HFFc6 (cell line): ENCODE data around the gene PER3. TPM values are rescaled to one million over a fixed set of nuclear protein-coding genes. Genes with fewer than 3 reads are reported as not detected.

Experiments
- DNase-seq: peaks from one replicate; pipeline ENCODE4 v3.0.0-alpha.2; 2018
- H3K27ac Mint-ChIP-seq: 2 replicates; pipeline ENCODE4 v1.8.0; 2020; ENCODE audit warnings: mild to moderate bottlenecking, mixed read lengths
- H3K27me3 Mint-ChIP-seq: 2 replicates; pipeline ENCODE4 v1.8.0; 2021; ENCODE audit warnings: mild to moderate bottlenecking, moderate library complexity, mixed read lengths; ENCODE audit not compliant: insufficient read depth
- H3K36me3 Mint-ChIP-seq: 2 replicates; pipeline ENCODE4 v1.8.0; 2021; ENCODE audit warnings: low read depth, mixed read lengths
- H3K4me1 Mint-ChIP-seq: 2 replicates; pipeline ENCODE4 v1.8.0; 2020; ENCODE audit warnings: low read depth, mixed read lengths
- H3K4me3 Mint-ChIP-seq: 2 replicates; pipeline ENCODE4 v1.8.0; 2020; ENCODE audit warnings: mild to moderate bottlenecking, moderate library complexity, mixed read lengths
- H3K9me3 Mint-ChIP-seq: 2 replicates; pipeline ENCODE4 v1.8.0; 2020; ENCODE audit warnings: mild to moderate bottlenecking, mixed read lengths
- total RNA-seq, 6 experiments: library from RNA; stranded (reverse); fragmentation: NEBNext Ultra II Directional; extraction: Animal tissue kit (Norgen Biotek cat#: 25700); gene quantifications; 2 replicates in 1 of 6; 3 replicates in 5 of 6; pipeline ENCODE4 v1.2.3, GENCODE V29; 2021
- TF ChIP-seq, protein P1 (sequence below): fragments of 200-600 bp; sonication (generic); IDR thresholded peaks from 2 replicates; pipeline ENCODE4 v1.5.0; 2021; ENCODE audit warnings: antibody characterized with exemption, mild to moderate bottlenecking

PER3 gene
- total RNA-seq, 6 experiments from 2014 or later, result 5.7 to 8.1 (median 7.7) TPM

DNA sequence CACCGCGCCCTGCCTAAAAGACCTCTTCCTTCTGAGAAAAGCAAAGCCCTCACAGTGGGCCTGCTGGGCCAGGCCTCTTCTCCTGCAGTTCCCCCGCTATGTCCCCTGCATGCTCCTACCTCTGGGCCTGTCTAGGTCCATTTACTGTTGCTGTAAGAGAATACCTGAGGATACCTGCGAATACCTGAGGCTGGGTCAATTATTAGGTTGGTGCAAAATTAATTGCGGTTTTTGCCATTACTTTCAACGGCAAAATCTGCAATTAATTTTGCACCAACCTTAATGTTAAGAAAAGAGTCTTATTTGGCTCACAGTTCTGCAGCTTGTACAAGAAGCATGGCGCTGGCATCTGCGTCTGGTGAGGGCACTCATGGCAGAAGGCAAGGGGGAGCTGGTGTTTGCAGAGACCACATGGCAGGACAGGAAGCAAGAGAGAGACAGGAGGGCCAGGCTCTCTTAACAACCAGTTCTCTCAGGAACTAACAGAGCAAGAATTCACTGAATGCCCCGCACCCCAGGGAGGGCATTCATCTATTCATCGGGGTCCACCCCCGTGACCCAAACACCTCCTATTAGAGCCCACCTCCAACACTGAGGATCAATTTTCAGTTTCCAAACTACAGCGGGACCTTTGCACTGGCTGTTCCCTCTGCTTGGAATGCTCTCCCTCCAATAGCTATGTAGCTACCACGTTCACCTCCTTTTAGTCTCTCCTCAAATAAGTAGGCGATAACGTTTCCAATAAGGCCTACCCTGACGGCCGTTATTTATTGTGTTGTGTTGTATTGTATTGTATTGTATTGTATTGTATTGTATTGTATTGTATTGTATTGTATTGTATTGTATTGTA lies 78.3 kb downstream of the PER3 start:
- H3K27me3 Mint-ChIP-seq, result peaks cover 20% of the 10 kb centered on the region
- H3K27ac Mint-ChIP-seq, result no peak overlapping the region
- TF ChIP-seq, protein P1, sequence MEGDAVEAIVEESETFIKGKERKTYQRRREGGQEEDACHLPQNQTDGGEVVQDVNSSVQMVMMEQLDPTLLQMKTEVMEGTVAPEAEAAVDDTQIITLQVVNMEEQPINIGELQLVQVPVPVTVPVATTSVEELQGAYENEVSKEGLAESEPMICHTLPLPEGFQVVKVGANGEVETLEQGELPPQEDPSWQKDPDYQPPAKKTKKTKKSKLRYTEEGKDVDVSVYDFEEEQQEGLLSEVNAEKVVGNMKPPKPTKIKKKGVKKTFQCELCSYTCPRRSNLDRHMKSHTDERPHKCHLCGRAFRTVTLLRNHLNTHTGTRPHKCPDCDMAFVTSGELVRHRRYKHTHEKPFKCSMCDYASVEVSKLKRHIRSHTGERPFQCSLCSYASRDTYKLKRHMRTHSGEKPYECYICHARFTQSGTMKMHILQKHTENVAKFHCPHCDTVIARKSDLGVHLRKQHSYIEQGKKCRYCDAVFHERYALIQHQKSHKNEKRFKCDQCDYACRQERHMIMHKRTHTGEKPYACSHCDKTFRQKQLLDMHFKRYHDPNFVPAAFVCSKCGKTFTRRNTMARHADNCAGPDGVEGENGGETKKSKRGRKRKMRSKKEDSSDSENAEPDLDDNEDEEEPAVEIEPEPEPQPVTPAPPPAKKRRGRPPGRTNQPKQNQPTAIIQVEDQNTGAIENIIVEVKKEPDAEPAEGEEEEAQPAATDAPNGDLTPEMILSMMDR, result no peak
- H3K36me3 Mint-ChIP-seq, result no peaks in the 10 kb centered on the region
- no peak for DNase-seq
- no peaks in the 10 kb centered on the region for H3K4me1 Mint-ChIP-seq
- H3K9me3 Mint-ChIP-seq, result no peaks in the 10 kb centered on the region
- H3K4me3 Mint-ChIP-seq, result no peak overlapping the region

DNA sequence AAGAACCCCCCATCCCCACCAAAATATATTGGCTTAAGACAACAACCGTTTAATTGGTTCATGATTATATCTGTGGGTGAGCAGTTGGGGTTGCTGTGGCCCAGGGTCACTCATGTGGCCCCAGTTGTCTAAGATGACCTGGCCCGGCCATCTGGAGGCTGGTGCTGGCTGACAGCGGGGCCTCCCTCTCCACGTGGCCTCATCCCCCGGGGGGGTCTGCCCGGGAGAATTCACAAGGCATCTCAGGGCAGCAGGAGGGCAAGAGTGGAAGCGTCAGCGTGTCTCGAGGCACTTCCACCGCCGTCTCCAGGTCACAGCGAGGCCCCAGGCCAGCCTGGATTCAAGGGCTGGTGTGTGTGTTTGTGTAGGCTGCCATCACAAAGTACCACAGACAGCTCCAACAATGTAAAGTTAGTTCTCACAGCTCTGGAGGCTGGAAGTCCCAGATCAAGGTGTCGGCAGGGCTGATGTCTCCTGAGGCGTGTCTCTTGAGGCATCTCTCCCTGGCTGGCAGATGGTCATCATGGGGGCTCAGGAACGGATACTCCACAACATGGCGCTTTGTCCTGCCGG lies 79.8 kb downstream of the PER3 start:
- Mint-ChIP-seq H3K4me3 (no peak overlapping the region), H3K9me3 (no peaks in the 10 kb centered on the region), H3K4me1 (no peaks in the 10 kb centered on the region), H3K36me3 (no peaks in the 10 kb centered on the region), H3K27me3 (peaks cover 24% of the 10 kb centered on the region), H3K27ac (no peak overlapping the region)
- DNase-seq, result no peak
- TF ChIP-seq, protein P1, result no peak

DNA sequence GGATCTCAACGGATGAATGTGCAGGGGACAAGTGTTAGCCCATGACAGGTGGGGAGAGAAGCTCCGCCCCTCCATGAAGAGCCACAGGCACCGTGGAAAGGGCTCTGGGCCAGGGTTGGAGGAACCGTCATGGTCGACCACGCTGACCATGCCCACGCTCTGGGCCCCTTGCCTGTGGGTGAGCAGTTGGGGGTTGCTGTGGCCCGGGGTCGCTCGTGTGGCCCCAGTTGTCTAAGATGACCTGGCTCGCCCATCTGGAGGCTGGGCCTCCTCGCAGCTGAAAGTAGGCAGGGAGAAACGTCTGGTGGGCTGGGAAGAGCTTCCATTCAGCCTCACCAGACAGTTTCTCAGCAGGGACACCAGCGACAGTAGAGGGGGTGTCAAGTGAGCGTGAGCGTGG lies 81.9 kb downstream of the PER3 start:
- no peaks in the 10 kb centered on the region for H3K36me3 Mint-ChIP-seq
- DNase-seq, result no peak
- H3K27ac Mint-ChIP-seq, result no peak overlapping the region
- H3K27me3 Mint-ChIP-seq, result peaks cover 19% of the 10 kb centered on the region
- H3K4me1 Mint-ChIP-seq, result no peaks in the 10 kb centered on the region
- TF ChIP-seq, protein P1, result no peak
- no peak overlapping the region for H3K4me3 Mint-ChIP-seq
- H3K9me3 Mint-ChIP-seq, result no peaks in the 10 kb centered on the region

DNA sequence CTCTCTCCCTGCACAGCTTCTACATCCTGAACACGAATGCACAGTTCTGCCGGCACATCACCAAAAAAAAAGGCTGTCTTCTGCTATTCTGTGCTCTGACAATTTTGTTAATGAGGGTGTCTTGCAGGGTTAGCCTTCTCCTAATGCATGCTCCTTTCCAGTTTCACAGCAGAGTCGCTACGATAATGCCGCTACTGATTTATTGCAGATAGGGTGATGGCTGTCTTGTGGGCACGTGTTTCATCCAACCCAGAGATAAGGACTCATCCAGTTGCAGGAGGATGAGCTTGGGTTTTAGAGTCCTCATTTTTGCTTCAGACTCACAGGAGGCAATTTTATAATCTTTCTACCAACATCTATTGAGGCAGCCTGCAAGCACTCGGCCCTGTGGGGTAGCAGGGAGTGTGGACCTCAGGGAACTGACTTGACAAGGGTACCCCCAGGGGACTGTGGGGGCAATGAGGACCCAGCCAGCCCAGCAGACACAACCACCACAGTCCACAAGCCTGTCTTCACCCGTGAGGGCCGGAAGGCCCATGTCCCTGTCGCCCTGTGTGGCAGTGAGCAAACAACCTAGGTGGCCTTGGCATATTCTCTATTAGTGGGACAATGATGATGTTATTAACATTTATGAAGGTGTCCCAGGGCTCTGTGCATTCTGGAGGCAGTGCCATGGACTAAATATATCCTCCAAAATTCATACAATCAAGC lies 84.1 kb downstream of the PER3 start:
- TF ChIP-seq, protein P1, result no peak
- no peak for DNase-seq
- Mint-ChIP-seq H3K9me3 (no peaks in the 10 kb centered on the region), H3K4me3 (no peak overlapping the region), H3K27ac (no peak overlapping the region), H3K4me1 (no peaks in the 10 kb centered on the region), H3K36me3 (no peaks in the 10 kb centered on the region), H3K27me3 (peaks cover 20% of the 10 kb centered on the region)

DNA sequence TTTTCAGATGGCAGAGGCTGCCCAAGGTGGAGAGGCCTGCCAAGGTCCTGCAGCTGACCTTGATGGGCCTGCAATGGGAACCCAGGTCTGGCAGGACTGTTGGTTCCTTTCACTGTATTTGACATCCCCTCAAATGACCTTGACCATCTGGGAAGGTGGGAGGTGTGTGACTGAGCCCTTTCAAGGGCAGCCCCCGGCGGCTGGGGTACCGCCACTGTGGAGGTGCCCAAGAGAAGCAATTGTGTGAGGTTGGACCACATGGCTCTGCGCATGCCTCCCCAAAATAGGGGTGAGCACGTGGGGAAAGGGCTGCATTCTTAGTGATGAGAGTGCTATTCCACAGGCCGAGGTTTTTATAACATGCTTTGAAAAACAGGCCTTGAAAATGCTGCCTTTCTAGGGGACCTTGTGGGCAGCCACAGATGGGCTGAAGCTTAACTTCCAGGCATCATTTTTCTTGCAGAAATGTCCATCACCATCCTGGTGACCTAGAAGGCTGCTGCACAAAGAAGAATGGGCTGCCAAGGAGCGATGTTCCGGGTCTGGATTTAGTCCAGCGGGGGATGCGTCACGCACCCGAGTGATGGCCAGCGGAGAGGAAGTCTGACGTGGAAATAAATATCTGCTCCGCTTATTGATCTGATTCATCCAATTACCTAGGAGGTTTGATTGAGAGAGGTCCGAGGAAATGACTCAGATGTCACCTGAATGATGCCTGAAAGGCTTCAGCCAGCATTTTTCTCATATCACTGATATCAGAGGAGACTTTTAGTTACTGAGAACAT lies 85.2 kb downstream of the PER3 start:
- TF ChIP-seq, protein P1, result no peak
- no peak for DNase-seq
- Mint-ChIP-seq H3K27me3 (peaks cover 18% of the 10 kb centered on the region), H3K4me1 (no peaks in the 10 kb centered on the region), H3K27ac (no peak overlapping the region), H3K4me3 (no peak overlapping the region), H3K36me3 (no peaks in the 10 kb centered on the region), H3K9me3 (no peaks in the 10 kb centered on the region)
